RKO (cell line): ENCODE data around the gene CENPT.
"Not testable (repeated sequence)": the region's sequence is repeated elsewhere in the genome, so short reads cannot be mapped to it uniquely, and the experiment has no call there.

Experiments used
- DNase-seq: peaks from one replicate; pipeline ENCODE4 v3.0.0-alpha.2; 2016; ENCODE audit warnings: low spot score

The CENPT gene

DNA sequence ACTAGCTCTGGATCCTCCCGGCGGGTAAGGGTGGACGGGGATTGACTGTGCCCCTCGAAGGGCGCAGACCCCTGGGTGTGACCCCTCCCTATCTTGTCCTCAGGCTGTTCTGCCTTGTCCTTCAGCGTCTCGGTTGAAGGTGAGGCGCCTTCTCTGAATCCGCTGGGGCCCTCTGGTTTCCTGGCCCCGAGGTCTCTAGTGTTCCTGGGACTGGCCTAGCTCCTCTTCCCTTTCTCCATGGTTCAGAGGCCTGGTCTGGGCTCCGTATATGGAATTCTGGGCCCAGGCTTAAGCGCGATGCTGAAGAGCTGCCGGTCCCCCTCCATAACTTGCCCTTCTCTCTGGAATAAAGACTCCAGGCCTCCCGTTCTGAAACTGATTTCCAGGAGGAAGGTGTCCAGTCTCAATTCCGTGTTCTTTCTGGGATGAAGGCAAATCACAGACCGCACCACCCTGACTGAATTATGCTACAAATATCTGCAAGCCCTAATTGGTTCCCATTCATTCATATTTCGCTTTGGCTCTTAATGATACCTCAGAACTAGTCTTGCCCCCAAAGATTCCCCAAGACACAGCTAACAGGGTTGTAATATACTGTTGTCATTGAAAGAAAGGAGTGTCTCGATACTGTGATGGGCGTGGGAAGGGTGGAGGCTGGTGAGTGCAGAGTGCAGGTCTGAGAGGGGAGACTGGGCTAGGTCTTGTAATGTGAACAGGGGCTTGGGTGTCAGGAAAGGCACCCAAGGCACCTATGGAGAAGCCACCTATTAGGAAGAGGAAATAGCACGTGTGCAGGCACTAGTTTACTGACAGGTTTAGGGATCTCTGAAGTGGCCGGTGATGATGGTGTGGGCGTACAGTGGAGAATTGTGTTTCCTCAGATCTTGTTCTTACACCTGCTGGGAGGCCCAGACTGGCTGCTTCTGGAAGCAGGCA is 26.2 kb upstream of the CENPT start:
- DNase-seq, result peak; percentile 32

- peak; percentile 78 for DNase-seq
These were observed 25.3 kb upstream of the CENPT start, which contains the start of gene EDC4 for GRCh38 chr16:67872631-67873434. TSS of gene EDC4 (plus strand) at chr16:67873052. CDS start at chr16:67873262, 210 bp downstream.

DNA sequence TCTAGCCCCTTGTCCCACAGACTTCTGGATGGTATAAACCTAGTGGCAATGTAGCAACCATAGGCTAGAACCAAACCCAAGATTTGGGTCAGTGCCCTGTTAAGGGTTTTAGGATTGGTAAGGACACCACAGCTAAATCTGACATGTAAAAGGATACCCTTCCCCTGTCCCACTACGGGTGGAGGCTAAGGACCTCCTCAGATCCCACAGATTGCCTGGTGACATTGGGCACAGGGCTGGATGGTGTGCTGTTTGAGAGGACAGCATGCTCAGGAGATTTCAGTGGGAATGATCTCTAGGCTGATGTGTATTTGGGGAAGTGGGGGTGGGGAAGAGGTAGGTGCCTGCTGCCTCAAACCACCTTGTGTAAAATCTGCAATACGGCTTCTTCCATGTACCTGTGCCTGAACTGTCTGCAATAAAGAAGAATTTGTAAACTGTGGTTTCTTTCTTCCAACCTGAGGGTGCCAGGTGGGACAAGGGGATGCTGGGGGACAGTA is 24.7 kb upstream of the CENPT start:
- no peak for DNase-seq

GRCh38 chr16:67871256-67871655 is 23.8 kb upstream of the CENPT start:
- no peak for DNase-seq

- no peak for DNase-seq
These were observed 22.2 kb upstream of the CENPT start for GRCh38 chr16:67869653-67870052.

DNA sequence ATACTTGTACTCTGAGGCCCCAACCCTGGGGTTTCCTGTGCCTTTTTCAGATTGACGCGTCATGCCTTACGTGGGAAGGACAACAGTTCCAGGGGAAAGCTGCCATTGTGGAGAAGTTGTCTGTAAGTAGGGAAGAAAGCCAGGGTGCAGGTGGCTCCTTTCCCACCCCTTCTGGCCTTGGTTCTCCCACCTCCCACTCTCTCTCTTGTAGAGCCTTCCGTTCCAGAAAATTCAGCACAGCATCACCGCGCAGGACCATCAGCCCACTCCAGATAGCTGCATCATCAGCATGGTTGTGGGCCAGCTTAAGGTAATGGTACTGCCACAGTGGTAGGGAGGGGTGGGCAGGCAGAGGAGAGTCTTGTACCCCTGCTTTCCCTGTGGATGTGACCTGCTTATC is 20.8 kb upstream of the CENPT start:
- DNase-seq, result no peak

- DNase-seq, result peak; percentile 75
These were observed 17.8 kb upstream of the CENPT start for GRCh38 chr16:67865318-67865717.

- no peak for DNase-seq
These were observed 17.1 kb upstream of the CENPT start for GRCh38 chr16:67864594-67864993.

DNA sequence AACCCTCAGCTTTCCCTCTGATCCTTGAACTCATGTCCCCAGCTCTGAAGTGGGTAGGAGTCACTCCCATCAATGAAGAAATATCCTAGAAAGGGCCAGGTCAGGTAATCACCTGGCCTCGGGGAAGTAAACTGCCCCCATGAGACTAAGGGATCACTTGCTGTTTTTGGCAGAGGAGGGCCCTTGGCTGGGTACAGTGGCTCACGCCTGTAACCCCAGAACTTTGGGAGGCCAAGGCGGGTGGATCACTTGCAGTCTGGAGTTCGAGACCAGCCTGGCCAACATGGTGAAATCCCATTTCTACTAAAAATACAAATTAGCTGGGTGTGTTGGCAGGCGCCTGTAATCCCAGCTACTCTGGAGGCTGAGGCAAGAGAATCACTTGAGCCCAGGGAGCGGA is 16.6 kb upstream of the CENPT start:
- not testable (repeated sequence) for DNase-seq

GRCh38 chr16:67862623-67863583 is 15.4 kb upstream of the CENPT start:
- no peak for DNase-seq

DNA sequence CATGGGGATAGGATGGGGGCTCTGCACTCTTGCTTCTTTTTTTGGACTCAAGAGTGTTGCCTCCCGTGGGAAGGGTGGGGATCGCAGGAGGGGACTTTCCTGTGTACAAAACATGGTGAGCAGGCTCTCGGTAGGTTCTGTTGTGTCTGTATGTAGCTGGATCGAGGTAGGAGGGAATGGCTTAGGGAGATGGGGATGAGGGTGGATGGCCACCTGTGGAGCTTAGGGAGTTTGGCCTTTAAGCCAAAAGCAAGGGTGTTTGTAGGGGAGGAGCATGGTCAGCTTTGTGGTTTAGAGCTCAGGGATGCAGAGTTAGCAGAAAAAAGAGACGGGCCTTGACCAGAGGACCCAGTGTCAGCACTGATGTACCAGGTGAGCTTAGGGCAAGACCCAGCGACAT is 14.4 kb upstream of the CENPT start:
- no peak for DNase-seq

- DNase-seq, result peak; percentile 37
These were observed 13.3 kb upstream of the CENPT start for GRCh38 chr16:67860589-67861398.

DNA sequence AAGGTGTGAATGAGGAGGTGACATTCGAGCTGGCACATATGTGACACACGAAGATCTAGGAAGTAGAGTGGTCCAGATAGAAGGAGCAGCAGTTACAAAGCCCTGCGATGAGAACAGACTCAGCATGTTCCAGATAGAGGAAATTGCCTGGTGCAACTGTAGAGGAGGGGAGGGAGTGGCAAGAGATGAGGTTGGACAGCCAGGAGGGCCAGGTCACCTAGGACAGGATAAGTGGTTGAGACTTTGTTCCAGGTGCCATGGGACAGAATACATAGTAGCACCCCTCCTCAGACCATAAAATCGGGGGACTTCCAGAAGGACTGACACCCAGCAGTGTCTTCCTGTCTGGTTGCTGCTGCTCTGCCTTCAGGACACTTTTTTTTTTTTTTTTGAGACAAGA is 11.0 kb upstream of the CENPT start:
- no peak for DNase-seq

- DNase-seq, result peak; percentile 94
These were observed 10.2 kb upstream of the CENPT start for GRCh38 chr16:67857547-67858233.

- DNase-seq, result no peak
These were observed 9.5 kb upstream of the CENPT start for GRCh38 chr16:67856927-67857546.

- DNase-seq, result no peak
These were observed 8.3 kb upstream of the CENPT start for GRCh38 chr16:67855789-67856188.

GRCh38 chr16:67853670-67854069 is 6.2 kb upstream of the CENPT start:
- no peak for DNase-seq

GRCh38 chr16:67848118-67848517 is 625 bp upstream of the CENPT start:
- DNase-seq, result no peak

DNA sequence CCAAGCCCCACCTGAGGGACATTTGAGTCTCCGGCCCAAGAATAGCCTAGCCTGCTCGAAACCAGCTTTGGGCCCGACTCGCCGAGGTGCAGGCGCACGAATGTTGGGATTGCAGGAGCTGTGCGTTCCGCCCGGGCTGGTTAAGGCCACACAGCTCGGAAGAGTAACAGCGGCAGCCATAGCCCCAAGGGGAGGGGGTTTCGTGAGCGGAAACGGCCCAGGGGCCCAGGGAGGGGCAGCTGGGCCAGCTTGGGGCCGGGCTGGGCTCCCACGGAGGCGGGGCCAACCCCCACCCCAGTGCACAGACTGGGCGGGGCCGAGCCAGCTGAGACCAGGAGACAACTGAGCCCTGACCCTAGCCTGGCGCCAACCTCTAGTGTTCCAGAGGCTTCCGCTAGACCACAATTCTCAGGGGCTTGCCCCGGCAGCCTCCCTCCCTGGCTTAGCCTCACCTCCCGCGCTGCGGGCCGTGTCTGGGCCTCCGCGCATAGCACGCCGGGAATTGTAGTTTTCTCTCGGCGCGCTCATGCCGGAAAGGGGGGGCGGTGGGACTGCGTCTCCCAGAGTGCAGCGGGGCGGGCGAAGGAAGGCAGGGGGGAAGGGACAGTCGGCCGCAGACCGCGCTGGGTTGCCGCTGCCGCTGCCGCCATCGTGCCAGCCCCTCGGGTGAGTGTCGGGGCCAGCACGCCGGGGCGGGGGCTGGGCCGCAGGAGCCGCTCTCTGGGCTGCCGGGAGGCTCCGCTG is 1.0 kb downstream of the CENPT start, which contains the start of gene NUTF2:
Gene NUTF2, plus strand, starts transcription at position 614 of the 744 bp plus-strand sequence. CDS start 18,198 bp downstream, outside the sequence.
- peak; percentile 93 for DNase-seq
